ENCODE measurements around the gene FNDC5. TPM values are rescaled to one million over a fixed set of nuclear protein-coding genes. Genes with fewer than 3 reads are reported as not detected.

Gene FNDC5
- total RNA-seq, 4 donors from 2014 or later, result 5.5 to 17.0 (median 9.8) TPM

- intact Hi-C loops (cut with DNase I), result no loop called here
- WGBS, result 5% methylated on average over 15 of the region's 92 CpGs
- peak within 1 kb of the TSS; percentile 74 to 82 (median 77) for H3K4me3 ChIP-seq
- TF ChIP-seq POLR2A (IDR thresholded peaks at IDR 0.05; ENCODE audit: low read depth) (no peak), POLR2AphosphoS5 (IDR thresholded peaks at IDR 0.05) (no peak), CTCF (IDR thresholded peaks at IDR 0.05) (no peak), EP300 (IDR thresholded peaks at IDR 0.05) (no peak)
- no peak for DNase-seq (ENCODE audit: extremely low spot score)
- H3K9me3 ChIP-seq, result no peaks in the 10 kb centered on the region
- H3K4me1 ChIP-seq, result peaks cover 9 to 18% (median 18%) of the 10 kb centered on the region in 4 donors
- no peaks in the 10 kb centered on the region for H3K36me3 ChIP-seq
- peaks cover 0 to 7% (median 0%) of the 10 kb centered on the region in 4 donors for H3K27me3 ChIP-seq
- peak within 1 kb of the TSS; percentile 33 to 68 (median 59) for H3K27ac ChIP-seq (replicated peaks in 1 of 4)
These were observed 30.5 kb upstream of the FNDC5 start, which contains the start of gene TMEM54 for GRCh38 chr1:32900956-32901822. TSS of gene TMEM54 (minus strand) at chr1:32901389. CDS start at chr1:32901238, 151 bp downstream.

GRCh38 chr1:32900371-32900955 lies 29.8 kb upstream of the FNDC5 start:
- no peak for DNase-seq (ENCODE audit: extremely low spot score)
- WGBS, result 30% methylated on average over 14 of the region's 22 CpGs
- Histone ChIP-seq H3K27me3 (peaks cover 0 to 7% (median 0%) of the 10 kb centered on the region in 4 donors), H3K4me3 (peak overlapping the region; percentile 74 to 82 (median 77)), H3K9me3 (no peaks in the 10 kb centered on the region), H3K4me1 (peaks cover 9 to 18% (median 18%) of the 10 kb centered on the region in 4 donors), H3K36me3 (no peaks in the 10 kb centered on the region), H3K27ac (replicated peaks in 1 of 4) (peak overlapping the region in 3 of 4 donors; percentile 23 to 64 (median 60))
- intact Hi-C loops (cut with DNase I), result no loop called here
- TF ChIP-seq POLR2AphosphoS5 (IDR thresholded peaks at IDR 0.05) (no peak), POLR2A (IDR thresholded peaks at IDR 0.05; ENCODE audit: low read depth) (no peak), EP300 (IDR thresholded peaks at IDR 0.05) (no peak), CTCF (IDR thresholded peaks at IDR 0.05) (no peak)

GRCh38 chr1:32899586-32900296 lies 29.0 kb upstream of the FNDC5 start:
- DNase-seq (ENCODE audit: extremely low spot score), result no peak
- 69% methylated on average over 5 of the region's 7 CpGs for WGBS
- H3K27me3 ChIP-seq, result peaks cover 0 to 7% (median 0%) of the 10 kb centered on the region in 4 donors
- TF ChIP-seq POLR2A (IDR thresholded peaks at IDR 0.05; ENCODE audit: low read depth) (no peak), CTCF (IDR thresholded peaks at IDR 0.05) (no peak), POLR2AphosphoS5 (IDR thresholded peaks at IDR 0.05) (no peak), EP300 (IDR thresholded peaks at IDR 0.05) (no peak)
- H3K4me1 ChIP-seq, result peaks cover 9 to 18% (median 18%) of the 10 kb centered on the region in 4 donors
- intact Hi-C loops (cut with DNase I), result no loop called here
- H3K4me3 ChIP-seq, result no peak overlapping the region
- H3K36me3 ChIP-seq, result no peaks in the 10 kb centered on the region
- no peaks in the 10 kb centered on the region for H3K9me3 ChIP-seq
- H3K27ac ChIP-seq (replicated peaks in 1 of 4), result no peak overlapping the region

- H3K4me3 ChIP-seq, result no peak overlapping the region
- 100% methylated on average over 3 of the region's 3 CpGs for WGBS
- DNase-seq (ENCODE audit: extremely low spot score), result no peak
- TF ChIP-seq POLR2A (IDR thresholded peaks at IDR 0.05; ENCODE audit: low read depth) (no peak), EP300 (IDR thresholded peaks at IDR 0.05) (no peak), CTCF (IDR thresholded peaks at IDR 0.05) (no peak), POLR2AphosphoS5 (IDR thresholded peaks at IDR 0.05) (no peak)
- intact Hi-C loops (cut with DNase I), result no loop called here
- no peaks in the 10 kb centered on the region for H3K36me3 ChIP-seq
- H3K27me3 ChIP-seq, result peaks cover 0 to 12% (median 0%) of the 10 kb centered on the region in 4 donors
- no peaks in the 10 kb centered on the region for H3K9me3 ChIP-seq
- H3K27ac ChIP-seq (replicated peaks in 1 of 4), result no peak overlapping the region
- peaks cover 9 to 20% (median 19%) of the 10 kb centered on the region in 4 donors for H3K4me1 ChIP-seq
These were observed 28.2 kb upstream of the FNDC5 start for GRCh38 chr1:32898958-32899357.

All from esophagus muscularis mucosa (tissue), 4 donors.